ENCODE data around the gene GLDC. TPM values are rescaled to one million over a fixed set of nuclear protein-coding genes. Genes with fewer than 3 reads are reported as not detected.

The GLDC gene
- total and polyA plus RNA-seq, 10 of the 15 experiments (the other 5 are each of a cell fraction or from before 2014, with no cell fraction given) = 33.1 to 165 (median 114) TPM

DNA sequence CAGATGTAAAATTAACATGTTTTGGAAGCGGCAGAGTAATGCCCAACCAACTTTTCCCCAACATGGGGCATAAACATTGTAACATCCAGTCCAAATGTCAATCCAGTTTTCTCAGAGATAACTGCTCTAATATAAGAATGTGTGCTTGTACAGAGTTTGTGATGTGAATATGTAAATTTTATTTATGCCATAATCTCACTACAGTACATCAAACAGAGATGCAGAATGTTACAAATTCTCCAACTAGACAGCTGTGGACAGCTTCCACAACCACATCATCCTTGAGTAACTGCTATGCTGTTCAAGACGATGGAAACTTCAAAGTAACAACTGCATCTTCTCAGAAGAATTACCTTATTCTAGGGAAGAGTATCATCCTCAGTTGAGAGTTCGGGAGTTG is 109.9 kb downstream of the GLDC start:
- TF ChIP-seq EP300 (IDR thresholded peaks at IDR 0.05; ENCODE audit: borderline replicate concordance in 1 of 2, control insufficient read depth in 1 of 2, low read depth in 2 of 2, low read length in 2 of 2) (no peak), RCOR1 (conservative IDR thresholded peaks at IDR 0.05; ENCODE audit: low read depth, low read length) (no peak), SREBF1 (IDR thresholded peaks at IDR 0.05; ENCODE audit: low read length) (no peak), ATF7 (IDR thresholded peaks at IDR 0.05; ENCODE audit: low read depth) (no peak), ZSCAN29 (IDR thresholded peaks at IDR 0.05) (no peak), YBX1 (IDR thresholded peaks at IDR 0.05) (no peak), CHD1 (IDR thresholded peaks at IDR 0.05; ENCODE audit: low read depth, low read length) (no peak), PKNOX1 (IDR thresholded peaks at IDR 0.05) (no peak), RAD21 (IDR thresholded peaks at IDR 0.05; ENCODE audit: insufficient read depth, low read depth, low read length) (no peak), IKZF1 (conservative IDR thresholded peaks at IDR 0.05) (no peak), ZBTB4 (CRISPR knock-in tag; IDR thresholded peaks at IDR 0.05) (no peak), CBFB (IDR thresholded peaks at IDR 0.05; ENCODE audit: low read depth) (no peak), EZH2 (IDR thresholded peaks at IDR 0.05; ENCODE audit: borderline replicate concordance, control insufficient read depth, low read depth, low read length) (no peak), IRF4 (IDR thresholded peaks at IDR 0.05; ENCODE audit: low read depth, low read length) (no peak), ZBED1 (IDR thresholded peaks at IDR 0.05; ENCODE audit: borderline replicate concordance) (no peak)
- TF ChIP-seq, protein P1, sequence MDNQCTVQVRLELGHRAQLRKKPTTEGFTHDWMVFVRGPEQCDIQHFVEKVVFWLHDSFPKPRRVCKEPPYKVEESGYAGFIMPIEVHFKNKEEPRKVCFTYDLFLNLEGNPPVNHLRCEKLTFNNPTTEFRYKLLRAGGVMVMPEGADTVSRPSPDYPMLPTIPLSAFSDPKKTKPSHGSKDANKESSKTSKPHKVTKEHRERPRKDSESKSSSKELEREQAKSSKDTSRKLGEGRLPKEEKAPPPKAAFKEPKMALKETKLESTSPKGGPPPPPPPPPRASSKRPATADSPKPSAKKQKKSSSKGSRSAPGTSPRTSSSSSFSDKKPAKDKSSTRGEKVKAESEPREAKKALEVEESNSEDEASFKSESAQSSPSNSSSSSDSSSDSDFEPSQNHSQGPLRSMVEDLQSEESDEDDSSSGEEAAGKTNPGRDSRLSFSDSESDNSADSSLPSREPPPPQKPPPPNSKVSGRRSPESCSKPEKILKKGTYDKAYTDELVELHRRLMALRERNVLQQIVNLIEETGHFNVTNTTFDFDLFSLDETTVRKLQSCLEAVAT (IDR thresholded peaks at IDR 0.05) = no peak
- ChIA-PET CTCF (interaction anchor here (1.7 kb wide), 1 partner anchor 33 kb away, joined by 5 read pairs; no protein-coding TSS in a partner anchor), RAD21 (ENCODE audit: unreplicated experiment) (no interaction called here), POLR2A (interaction anchor here (0.6 to 1.1 kb wide), 2 partner anchors 30 to 236 kb away, joined by 3 to 5 read pairs; no protein-coding TSS in a partner anchor), SMC1A (ENCODE audit: uncharacterized antibody, unreplicated experiment) (no interaction called here)
- FAIRE-seq = no peak
- no TSS peak for BruUV-seq (replicated peaks)
- H3K27me3 ChIP-seq (replicated peaks in 1 of 2; ENCODE audit: control insufficient read depth in 2 of 2, insufficient read depth in 2 of 2, low read length in 1 of 2) = no peaks in the 10 kb centered on the region
- intact Hi-C loops (cut with micrococcal nuclease; ENCODE audit: unreplicated experiment) = no loop called here
- no peaks in the 10 kb centered on the region for H3K79me2 ChIP-seq (ENCODE audit: control insufficient read depth, insufficient read depth, low read length)
- no peak overlapping the region for H3K9ac ChIP-seq (ENCODE audit: control insufficient read depth, insufficient read depth, low read length)
- H3K36me3 ChIP-seq (ENCODE audit: control insufficient read depth in 2 of 2, insufficient read depth in 2 of 2, low read length in 1 of 2) = peaks cover 3 to 17% of the 10 kb centered on the region in 2 experiments
- in situ Hi-C loops (cut with MboI) = no loop called here
- no peak for ATAC-seq
- no peak overlapping the region for H2AFZ ChIP-seq (ENCODE audit: control insufficient read depth, low read depth, low read length)
- no peaks in the 10 kb centered on the region for H4K20me1 ChIP-seq (ENCODE audit: control insufficient read depth, insufficient read depth)
- no peaks in the 10 kb centered on the region for H3K4me1 ChIP-seq (ENCODE audit: control insufficient read depth, insufficient read depth, low read length)
- no peak overlapping the region for H3K4me2 ChIP-seq (ENCODE audit: control insufficient read depth, insufficient read depth)
- no peak for DNase-seq (ENCODE audit: low read depth, low spot score)
- no peak overlapping the region for H3K27ac ChIP-seq (ENCODE audit: control insufficient read depth, insufficient read depth)
- no peaks in the 10 kb centered on the region for H3K9me3 ChIP-seq (replicated peaks; ENCODE audit: control insufficient read depth, insufficient read depth, low read length)
- no peak overlapping the region for H3K4me3 ChIP-seq
- WGBS (ENCODE audit: insufficient coverage, insufficient replicate concordance, low lambda C conversion rate, missing lambda C conversion rate) = 100% methylated on average over 3 of the region's 3 CpGs

Measured in GM12878 (cell line).